ENCODE results near the gene VPS37C.

Gene VPS37C

GRCh38 chr11:61150706-61151544 lies 10.3 kb downstream of the VPS37C start:
- H3K4me1 Mint-ChIP-seq: peaks cover 26% of the 10 kb centered on the region

GRCh38 chr11:61149624-61150615 lies 11.3 kb downstream of the VPS37C start:
- peak overlapping the region in 1 of 2 donors; percentile 84 for H3K27ac Mint-ChIP-seq
- H3K27me3 Mint-ChIP-seq: no peaks in the 10 kb centered on the region
- no peak overlapping the region for H3K4me3 Mint-ChIP-seq
- DNase-seq: no peak
- peaks cover 10% of the 10 kb centered on the region in 2 donors for H3K9me3 Mint-ChIP-seq
- ATAC-seq: no peak
- peaks cover 36% of the 10 kb centered on the region for H3K4me1 Mint-ChIP-seq

More at GRCh38 chr11:61150706-61151544, 10.3 kb downstream of the VPS37C start:
- Mint-ChIP-seq H3K4me3 (no peak overlapping the region), H3K27me3 (no peaks in the 10 kb centered on the region), H3K27ac (no peak overlapping the region), H3K9me3 (peaks cover 19 to 20% of the 10 kb centered on the region in 2 donors)
- DNase-seq (no peak), ATAC-seq (no peak)

GRCh38 chr11:61147791-61148620 lies 13.2 kb downstream of the VPS37C start:
- H3K4me1 Mint-ChIP-seq: peaks cover 26% of the 10 kb centered on the region
- DNase-seq (no peak), ATAC-seq (no peak)
- H3K27ac Mint-ChIP-seq: no peak overlapping the region
- no peaks in the 10 kb centered on the region for H3K9me3 Mint-ChIP-seq
- H3K4me3 Mint-ChIP-seq: no peak overlapping the region
- H3K27me3 Mint-ChIP-seq: no peaks in the 10 kb centered on the region

- no peak for DNase-seq
- H3K27ac Mint-ChIP-seq: no peak overlapping the region
- no peak for ATAC-seq
- no peaks in the 10 kb centered on the region for H3K9me3 Mint-ChIP-seq
- H3K27me3 Mint-ChIP-seq: no peaks in the 10 kb centered on the region
- no peak overlapping the region for H3K4me3 Mint-ChIP-seq
- peaks cover 26% of the 10 kb centered on the region for H3K4me1 Mint-ChIP-seq
These were observed 14.0 kb downstream of the VPS37C start for GRCh38 chr11:61147271-61147670.

- no peak for ATAC-seq
- DNase-seq: no peak
- Mint-ChIP-seq H3K27me3 (no peaks in the 10 kb centered on the region), H3K27ac (peak overlapping the region; percentile 22 to 95), H3K4me1 (peaks cover 26% of the 10 kb centered on the region), H3K4me3 (no peak overlapping the region), H3K9me3 (no peaks in the 10 kb centered on the region)
These were observed 14.8 kb downstream of the VPS37C start for GRCh38 chr11:61146416-61146815.

- H3K9me3 Mint-ChIP-seq: no peaks in the 10 kb centered on the region
- no peaks in the 10 kb centered on the region for H3K27me3 Mint-ChIP-seq
- ATAC-seq: no peak
- H3K27ac Mint-ChIP-seq: peak overlapping the region in 1 of 2 donors; percentile 66
- H3K4me1 Mint-ChIP-seq: peaks cover 26% of the 10 kb centered on the region
- no peak for DNase-seq
- no peak overlapping the region for H3K4me3 Mint-ChIP-seq
These were observed 15.8 kb downstream of the VPS37C start for GRCh38 chr11:61145228-61146005.

DNA sequence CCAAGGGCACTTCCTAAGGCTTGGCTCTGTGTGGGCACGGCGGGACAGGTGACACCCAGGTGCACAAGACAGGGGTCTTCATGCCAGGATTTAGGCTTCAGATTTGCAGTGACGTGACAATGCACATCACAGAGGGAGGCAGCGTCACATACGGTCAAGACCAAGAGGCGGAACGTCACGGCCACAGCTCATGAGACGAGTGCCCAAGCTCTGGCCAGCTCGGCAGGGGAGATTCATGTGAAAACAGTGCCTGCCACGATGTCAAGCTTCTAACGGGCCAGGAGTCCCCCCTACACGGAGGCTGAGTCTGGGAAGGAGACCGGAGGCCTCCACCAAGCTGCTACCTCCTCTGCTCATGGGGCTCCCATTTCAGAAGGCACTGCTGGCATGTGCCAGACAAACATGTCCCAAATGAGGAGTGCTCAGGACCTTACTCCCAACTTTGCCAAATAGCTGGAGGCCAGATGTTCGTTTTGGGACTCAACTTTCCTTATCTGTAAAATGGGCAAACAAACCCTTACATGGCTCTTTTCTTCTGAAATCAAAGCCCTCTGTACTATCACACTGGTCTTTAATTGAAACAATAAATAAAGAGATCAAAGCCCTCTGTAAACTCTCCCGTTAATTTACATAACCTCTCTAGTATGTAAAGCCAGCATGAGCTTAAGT lies 16.6 kb downstream of the VPS37C start:
- peaks cover 26% of the 10 kb centered on the region for H3K4me1 Mint-ChIP-seq
- DNase-seq (no peak), ATAC-seq (no peak)
- H3K27me3 Mint-ChIP-seq: no peaks in the 10 kb centered on the region
- H3K4me3 Mint-ChIP-seq: no peak overlapping the region
- H3K27ac Mint-ChIP-seq: no peak overlapping the region
- H3K9me3 Mint-ChIP-seq: no peaks in the 10 kb centered on the region

- ATAC-seq (no peak), DNase-seq (no peak)
- Mint-ChIP-seq H3K9me3 (no peaks in the 10 kb centered on the region), H3K4me3 (no peak overlapping the region), H3K27ac (no peak overlapping the region), H3K4me1 (peaks cover 36% of the 10 kb centered on the region), H3K27me3 (no peaks in the 10 kb centered on the region)
These were observed 18.8 kb downstream of the VPS37C start for GRCh38 chr11:61142424-61142823.

GRCh38 chr11:61141601-61142028 lies 19.6 kb downstream of the VPS37C start:
- Mint-ChIP-seq H3K27ac (no peak overlapping the region), H3K27me3 (no peaks in the 10 kb centered on the region), H3K4me3 (no peak overlapping the region), H3K4me1 (peaks cover 32% of the 10 kb centered on the region), H3K9me3 (no peaks in the 10 kb centered on the region)
- DNase-seq (no peak), ATAC-seq (peak; percentile 40)

DNA sequence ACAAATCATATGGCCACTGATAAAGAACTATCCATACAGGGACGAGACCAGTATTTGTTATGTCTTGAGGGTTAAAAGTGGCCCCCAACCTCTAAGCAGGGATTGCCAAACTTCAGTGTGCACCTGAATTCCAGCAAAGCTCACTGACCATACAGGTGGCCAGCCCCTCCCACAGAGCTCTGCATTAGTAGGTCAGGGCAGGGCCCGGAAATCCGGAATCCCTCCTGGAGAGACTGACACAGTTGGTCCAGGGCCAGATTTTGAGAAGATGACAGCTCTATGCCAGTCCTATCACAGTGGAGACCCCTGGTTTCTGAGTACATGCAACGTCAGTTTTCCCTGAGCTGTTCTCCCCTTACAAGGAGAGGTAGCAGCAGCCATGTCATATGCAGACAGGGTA lies 20.8 kb downstream of the VPS37C start:
- Mint-ChIP-seq H3K4me1 (peaks cover 20% of the 10 kb centered on the region), H3K27me3 (no peaks in the 10 kb centered on the region), H3K4me3 (no peak overlapping the region), H3K9me3 (no peaks in the 10 kb centered on the region), H3K27ac (no peak overlapping the region)
- DNase-seq (no peak), ATAC-seq (no peak)

DNA sequence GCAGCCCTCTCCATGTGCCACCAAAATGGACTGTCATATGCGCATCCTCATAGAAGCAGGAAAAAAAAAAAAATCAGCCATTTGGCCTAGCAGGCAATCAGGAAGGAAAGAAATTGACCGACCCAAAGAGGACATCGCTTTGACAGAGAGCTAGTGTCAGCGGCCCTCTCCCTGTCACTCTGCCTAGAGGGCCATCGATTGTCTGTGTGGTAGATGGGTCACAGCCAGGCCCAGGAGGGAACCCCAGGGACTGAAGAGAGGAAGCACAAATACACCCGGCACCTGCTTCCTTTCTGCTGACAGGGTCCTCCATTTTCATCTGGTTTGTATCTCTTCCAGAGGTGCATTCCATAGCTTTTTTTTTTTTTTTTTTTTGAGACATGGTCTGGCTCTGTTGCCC lies 21.8 kb downstream of the VPS37C start:
- no peak for ATAC-seq
- Mint-ChIP-seq H3K27me3 (no peaks in the 10 kb centered on the region), H3K4me1 (peaks cover 15% of the 10 kb centered on the region), H3K27ac (no peak overlapping the region), H3K4me3 (no peak overlapping the region), H3K9me3 (no peaks in the 10 kb centered on the region)
- no peak for DNase-seq

GRCh38 chr11:61138935-61139334 lies 22.3 kb downstream of the VPS37C start:
- H3K4me3 Mint-ChIP-seq: no peak overlapping the region
- ATAC-seq (no peak), DNase-seq (no peak)
- no peaks in the 10 kb centered on the region for H3K27me3 Mint-ChIP-seq
- peaks cover 15% of the 10 kb centered on the region for H3K4me1 Mint-ChIP-seq
- H3K27ac Mint-ChIP-seq: no peak overlapping the region
- H3K9me3 Mint-ChIP-seq: no peaks in the 10 kb centered on the region

DNA sequence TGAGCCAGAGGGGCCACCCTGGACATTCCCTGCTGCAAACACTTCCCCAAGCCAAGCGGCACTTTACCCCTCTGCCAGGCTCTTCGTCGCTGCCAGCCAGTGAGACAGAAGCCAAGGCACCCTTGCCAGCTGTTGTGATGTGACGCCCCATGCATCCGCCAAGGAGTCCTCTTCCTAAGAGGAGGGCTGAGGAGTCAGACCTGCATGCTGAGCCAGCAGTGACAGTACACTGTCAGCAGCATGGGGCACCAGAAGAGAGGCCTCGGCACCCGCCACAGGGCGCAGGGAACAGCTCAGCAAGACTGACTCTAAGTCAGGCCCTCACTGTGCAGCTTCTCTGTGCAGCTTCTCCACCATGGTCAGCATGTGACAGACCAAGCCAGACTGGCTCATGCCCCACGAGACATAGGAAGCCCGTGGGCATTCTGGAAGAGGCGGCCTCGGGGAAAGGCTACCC lies 26.4 kb downstream of the VPS37C start:
- H3K9me3 Mint-ChIP-seq: no peaks in the 10 kb centered on the region
- no peaks in the 10 kb centered on the region for H3K27me3 Mint-ChIP-seq
- H3K4me1 Mint-ChIP-seq: peaks cover 22% of the 10 kb centered on the region
- no peak overlapping the region for H3K27ac Mint-ChIP-seq
- H3K4me3 Mint-ChIP-seq: no peak overlapping the region
- DNase-seq: no peak
- no peak for ATAC-seq
